CD4-positive, alpha-beta T cell (primary cell): Measurements from ENCODE around the gene ARRDC1. TPM values are rescaled to one million over a fixed set of nuclear protein-coding genes. Genes with fewer than 3 reads are reported as not detected.
"Not testable (repeated sequence)": the region's sequence is repeated elsewhere in the genome, so short reads cannot be mapped to it uniquely, and the experiment has no call there.

ENCODE experiments used
- ATAC-seq: fragments of 200-7000 bp; cut with Tn5 transposase; one replicate; pipeline ENCODE4 v1.10.0; 2022; ENCODE audit warnings: mild to moderate bottlenecking; ENCODE audit not compliant: poor library complexity
- CTCF ChIA-PET: fragments of 350-600 bp; sonication (Branson Sonifier 250); formaldehyde crosslinking; loops from one replicate; lab custom pipeline; 2021; ENCODE audit warnings: antibody characterized with exemption, inconsistent platforms; lab: Charles Lee
- POLR2A ChIA-PET: fragments of 350-600 bp; sonication (Branson Sonifier 250); formaldehyde crosslinking; loops from one replicate; lab custom pipeline; 2021; ENCODE audit warnings: antibody characterized with exemption, inconsistent platforms; lab: Charles Lee
- DNase-seq, 14 experiments: peaks; one replicate each; pipeline ENCODE4 v3.0.0-alpha.2; 2013 to 2020; ENCODE audit warnings: mixed read lengths in 2 of 14
- H3K27ac ChIP-seq, 2 donors: one replicate each; pipeline versions ENCODE4 v1.5.1 to v1.7.0; 2013; ENCODE audit warnings: low read length in 2 of 2, low read depth in 1 of 2, mild to moderate bottlenecking in 1 of 2
- H3K27me3 ChIP-seq, 2 experiments: 1 replicate in 1 of 2; 2 replicates in 1 of 2; pipeline versions ENCODE4 v1.6.1 to v1.7.0; 2013; ENCODE audit warnings: low read length in 2 of 2, control low read depth in 1 of 2, mild to moderate bottlenecking in 1 of 2, moderate library complexity in 1 of 2; ENCODE audit not compliant: insufficient read depth in 2 of 2, control insufficient read depth in 1 of 2
- H3K36me3 ChIP-seq: one replicate; pipeline ENCODE4 v1.6.1; 2013; ENCODE audit warnings: low read length, control low read depth; ENCODE audit not compliant: insufficient read depth
- H3K4me1 ChIP-seq: one replicate; pipeline ENCODE4 v1.6.1; 2013; ENCODE audit warnings: low read length, control low read depth; ENCODE audit not compliant: insufficient read depth
- H3K4me3 ChIP-seq: one replicate; pipeline ENCODE4 v1.5.1; 2013; ENCODE audit warnings: mild to moderate bottlenecking, low read length, moderate library complexity
- H3K9me3 ChIP-seq, 2 experiments: 1 replicate in 1 of 2; 2 replicates in 1 of 2; pipeline versions ENCODE4 v1.6.1 to v1.7.0; 2013; ENCODE audit warnings: low read length in 2 of 2, mild to moderate bottlenecking in 2 of 2, control low read depth in 1 of 2, moderate library complexity in 1 of 2; ENCODE audit not compliant: control insufficient read depth in 1 of 2, insufficient read depth in 1 of 2
- H3K27ac Mint-ChIP-seq: one replicate; pipeline ENCODE4 v1.8.0; 2020; ENCODE audit warnings: mixed read lengths
- H3K27me3 Mint-ChIP-seq: one replicate; pipeline ENCODE4 v1.8.0; 2021; ENCODE audit warnings: mixed read lengths
- H3K36me3 Mint-ChIP-seq: one replicate; pipeline ENCODE4 v1.8.0; 2021; ENCODE audit warnings: low read depth, mixed read lengths
- H3K4me1 Mint-ChIP-seq: one replicate; pipeline ENCODE4 v1.8.0; 2021; ENCODE audit warnings: low read depth, mixed read lengths
- H3K4me3 Mint-ChIP-seq: one replicate; pipeline ENCODE4 v1.8.0; 2020; ENCODE audit warnings: mild to moderate bottlenecking, mixed read lengths
- H3K9me3 Mint-ChIP-seq: one replicate; pipeline ENCODE4 v1.8.0; 2020; ENCODE audit warnings: mixed read lengths
- intact Hi-C, 2 experiments: fragments of 100-400 bp; cut with DNase I in 1 of 2; cut with micrococcal nuclease in 1 of 2; formaldehyde crosslinking; loops; one replicate each; pipeline versions ENCODE4 v1.15.1 to v1.9.0; 2023 to 2025; cut with DNase I, micrococcal nuclease
- total RNA-seq, 174 experiments: library from RNA in 2 of 174; stranded (reverse) in 2 of 174; gene quantifications; one replicate each; pipeline ENCODE4 v1.2.3 and lab custom pipeline; 2021 to 2026
- TF ChIP-seq, protein P1 (sequence below): fragments of 200-600 bp; IDR thresholded peaks from one replicate; pipeline ENCODE4 v1.8.0; 2022; ENCODE audit warnings: antibody characterized with exemption, mild to moderate bottlenecking

ARRDC1 gene
- total RNA-seq, 2 experiments from 2014 or later, result 45.5 to 50.7 TPM

GRCh38 chr9:137621131-137621757 lies 15.8 kb downstream of the ARRDC1 start:
- DNase-seq, result peak in 2 of 14 experiments; percentile 48 to 57
- Mint-ChIP-seq H3K27ac (peak overlapping the region; percentile 76), H3K27me3 (no peaks in the 10 kb centered on the region), H3K4me1 (peaks cover 56% of the 10 kb centered on the region), H3K9me3 (no peaks in the 10 kb centered on the region), H3K4me3 (peak overlapping the region; percentile 95), H3K36me3 (peaks cover 24% of the 10 kb centered on the region)
- peaks cover 9% of the 10 kb centered on the region for H3K36me3 ChIP-seq
- H3K27ac ChIP-seq, result no peak overlapping the region
- CTCF ChIA-PET, result no interaction called here
- H3K4me1 ChIP-seq, result peaks cover 59% of the 10 kb centered on the region
- TF ChIP-seq, protein P1, sequence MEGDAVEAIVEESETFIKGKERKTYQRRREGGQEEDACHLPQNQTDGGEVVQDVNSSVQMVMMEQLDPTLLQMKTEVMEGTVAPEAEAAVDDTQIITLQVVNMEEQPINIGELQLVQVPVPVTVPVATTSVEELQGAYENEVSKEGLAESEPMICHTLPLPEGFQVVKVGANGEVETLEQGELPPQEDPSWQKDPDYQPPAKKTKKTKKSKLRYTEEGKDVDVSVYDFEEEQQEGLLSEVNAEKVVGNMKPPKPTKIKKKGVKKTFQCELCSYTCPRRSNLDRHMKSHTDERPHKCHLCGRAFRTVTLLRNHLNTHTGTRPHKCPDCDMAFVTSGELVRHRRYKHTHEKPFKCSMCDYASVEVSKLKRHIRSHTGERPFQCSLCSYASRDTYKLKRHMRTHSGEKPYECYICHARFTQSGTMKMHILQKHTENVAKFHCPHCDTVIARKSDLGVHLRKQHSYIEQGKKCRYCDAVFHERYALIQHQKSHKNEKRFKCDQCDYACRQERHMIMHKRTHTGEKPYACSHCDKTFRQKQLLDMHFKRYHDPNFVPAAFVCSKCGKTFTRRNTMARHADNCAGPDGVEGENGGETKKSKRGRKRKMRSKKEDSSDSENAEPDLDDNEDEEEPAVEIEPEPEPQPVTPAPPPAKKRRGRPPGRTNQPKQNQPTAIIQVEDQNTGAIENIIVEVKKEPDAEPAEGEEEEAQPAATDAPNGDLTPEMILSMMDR, result peak; percentile 36
- no peaks in the 10 kb centered on the region for H3K9me3 ChIP-seq
- no peak overlapping the region for H3K4me3 ChIP-seq
- no peak for ATAC-seq
- intact Hi-C loops, result no loop called here
- no peaks in the 10 kb centered on the region for H3K27me3 ChIP-seq
- POLR2A ChIA-PET, result no interaction called here

DNA sequence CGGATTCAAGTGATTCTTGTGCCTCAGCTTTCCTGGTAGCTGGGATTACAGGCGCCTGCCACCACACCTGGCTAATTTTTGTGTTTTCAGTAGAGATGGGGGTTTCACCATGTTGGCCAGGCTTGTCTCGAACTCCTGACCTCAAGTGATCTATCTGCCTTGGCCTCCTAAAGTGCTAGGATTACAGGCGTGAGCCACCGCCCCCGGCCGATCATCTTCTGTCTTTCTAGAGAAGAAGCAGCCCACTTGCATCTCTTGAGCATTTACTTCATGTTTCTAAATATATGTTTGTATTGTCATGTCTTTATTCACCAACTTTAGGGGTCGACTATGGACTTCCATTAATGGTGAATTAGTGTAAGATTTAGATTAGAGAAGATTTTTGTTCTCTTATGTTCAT lies 16.7 kb downstream of the ARRDC1 start:
- H3K27ac Mint-ChIP-seq, result peak overlapping the region; percentile 44
- H3K4me1 ChIP-seq, result peaks cover 67% of the 10 kb centered on the region
- not testable (repeated sequence) for H3K9me3 Mint-ChIP-seq

GRCh38 chr9:137626464-137626863 lies 21.0 kb downstream of the ARRDC1 start:
- ChIA-PET CTCF (no interaction called here), POLR2A (no interaction called here)
- no peaks in the 10 kb centered on the region for H3K9me3 ChIP-seq
- no peak overlapping the region for H3K27ac ChIP-seq
- Mint-ChIP-seq H3K27me3 (no peaks in the 10 kb centered on the region), H3K9me3 (no peaks in the 10 kb centered on the region), H3K4me3 (peak overlapping the region; percentile 32), H3K27ac (peak overlapping the region; percentile 53), H3K4me1 (peaks cover 59% of the 10 kb centered on the region), H3K36me3 (peaks cover 5% of the 10 kb centered on the region)
- H3K4me1 ChIP-seq, result peaks cover 74% of the 10 kb centered on the region
- DNase-seq (no peak), ATAC-seq (no peak)
- TF ChIP-seq, protein P1, result no peak
- no peaks in the 10 kb centered on the region for H3K36me3 ChIP-seq
- intact Hi-C loops, result no loop called here
- no peak overlapping the region for H3K4me3 ChIP-seq
- no peaks in the 10 kb centered on the region for H3K27me3 ChIP-seq

More for the DNA sequence above, 16.7 kb downstream of the ARRDC1 start:
- H3K9me3 ChIP-seq, DNase-seq, POLR2A ChIA-PET, H3K27me3 Mint-ChIP-seq, H3K27ac ChIP-seq, H3K27me3 ChIP-seq, CTCF ChIA-PET, H3K4me3 ChIP-seq, H3K36me3 ChIP-seq, intact Hi-C loops, ATAC-seq: not testable (repeated sequence)
- H3K4me3 Mint-ChIP-seq, result peak overlapping the region; percentile 30
- peaks cover 60% of the 10 kb centered on the region for H3K4me1 Mint-ChIP-seq
- H3K36me3 Mint-ChIP-seq, result peaks cover 24% of the 10 kb centered on the region

- H3K4me3 ChIP-seq, intact Hi-C loops, H3K4me3 Mint-ChIP-seq, H3K9me3 ChIP-seq, H3K36me3 ChIP-seq, H3K27ac Mint-ChIP-seq, H3K27ac ChIP-seq, ATAC-seq, DNase-seq, H3K27me3 ChIP-seq, H3K36me3 Mint-ChIP-seq, H3K27me3 Mint-ChIP-seq, H3K9me3 Mint-ChIP-seq: not testable (repeated sequence)
- peaks cover 62% of the 10 kb centered on the region for H3K4me1 Mint-ChIP-seq
- peaks cover 80% of the 10 kb centered on the region for H3K4me1 ChIP-seq
- POLR2A ChIA-PET, result interaction anchor here (2.0 kb wide), 1 partner anchor 8 kb away, joined by 21 read pairs; the partner anchor contains the start of gene EHMT1
- CTCF ChIA-PET, result interaction anchor here (1.4 kb wide), 1 partner anchor 8 kb away, joined by 4 read pairs; no protein-coding TSS in a partner anchor
Measured at GRCh38 chr9:137627406-137627805, 21.9 kb downstream of the ARRDC1 start.
